GM19438 (cell line): Measurements from ENCODE around the gene TBC1D3L.
"Not testable (repeated sequence)": the region's sequence is repeated elsewhere in the genome, so short reads cannot be mapped to it uniquely, and the experiment has no call there.

Experiments used
- ATAC-seq: cut with Tn5 transposase; IDR thresholded peaks from one replicate; pipeline ENCODE4 v1.9.1; 2021; ENCODE audit warnings: low read depth; ENCODE audit not compliant: unreplicated experiment

Gene TBC1D3L

DNA sequence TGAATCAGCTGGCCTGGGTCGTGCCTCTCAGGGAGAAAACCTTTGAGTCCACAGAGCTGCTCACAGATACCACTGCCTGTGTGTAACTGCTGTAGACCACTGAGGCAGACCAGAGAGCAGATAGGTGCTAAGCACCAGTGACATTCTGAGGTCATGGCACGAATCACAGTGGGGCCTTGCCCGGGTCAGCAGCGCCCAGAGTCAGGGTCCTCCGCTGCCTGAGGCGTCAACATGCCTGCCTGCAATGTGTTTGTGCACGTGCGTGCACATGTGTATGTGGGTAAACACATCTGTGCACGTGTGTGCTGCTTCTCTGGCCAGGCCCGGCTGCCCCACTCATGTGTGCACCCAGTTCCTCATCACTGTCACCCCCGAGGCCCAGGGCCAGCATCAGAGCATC lies at the start of gene TBC1D3L:
Gene TBC1D3L (minus strand): TSS at position 101 of the 400 bp plus-strand sequence. CDS start 1,540 bp downstream, outside the sequence.
- ATAC-seq: not testable (repeated sequence)

GRCh38 chr17:38003676-38004075 lies 14.8 kb upstream of the TBC1D3L start, which contains the start of gene TBC1D3D:
TSS of gene TBC1D3D (plus strand) at chr17:38003976. CDS start at chr17:38005561, 1,585 bp downstream.
- ATAC-seq: not testable (repeated sequence)
